HG02678 (cell line): ENCODE measurements around the gene HOXA1.
A peak's percentile ranks its signal among the peaks of the same experiment; 100 is the strongest.

Experiments
- ATAC-seq: cut with Tn5 transposase; IDR thresholded peaks from one replicate; pipeline ENCODE4 v1.9.1; 2021; ENCODE audit warnings: mild to moderate bottlenecking, moderate library complexity; ENCODE audit not compliant: unreplicated experiment

HOXA1 gene

GRCh38 chr7:27095897-27096767 lies at the start of gene HOXA1:
Gene HOXA1, minus strand, starts transcription at chr7:27096000. Its CDS starts 88 bp downstream, at chr7:27095912.
- ATAC-seq = peak; percentile 84

DNA sequence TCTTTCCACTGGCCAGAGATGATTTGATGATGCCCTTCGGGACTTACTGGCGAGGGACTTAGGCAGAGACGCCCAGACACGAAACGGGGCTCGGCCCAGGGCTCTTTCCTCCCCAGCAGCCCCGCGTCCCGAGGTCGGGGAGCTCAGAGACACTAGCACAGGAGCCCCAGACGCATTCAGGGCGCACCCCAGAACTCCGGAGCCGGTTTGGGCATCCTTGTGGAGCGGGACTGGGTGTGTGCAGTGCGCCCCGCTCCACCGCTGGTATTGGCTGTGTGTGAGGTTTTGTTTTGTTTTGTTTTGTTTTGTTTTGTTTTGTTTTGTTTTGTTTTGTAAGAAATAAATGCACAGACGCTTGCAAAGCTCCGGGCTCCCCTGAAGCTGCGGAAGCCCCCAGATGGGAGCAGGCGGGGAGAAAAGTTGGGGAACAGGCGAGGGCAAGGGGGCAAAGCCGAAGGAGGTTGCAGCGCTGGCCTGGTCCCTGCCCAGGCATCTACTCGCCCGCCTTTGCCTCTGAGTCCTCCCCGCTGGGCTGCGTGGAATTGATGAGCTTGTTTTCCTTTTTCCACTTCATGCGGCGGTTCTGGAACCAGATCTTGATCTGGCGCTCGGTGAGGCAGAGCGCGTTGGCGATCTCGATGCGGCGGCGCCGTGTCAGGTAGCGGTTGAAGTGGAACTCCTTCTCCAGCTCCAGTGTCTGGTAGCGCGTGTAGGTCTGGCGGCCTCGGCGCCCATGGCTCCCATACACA lies 49.5 kb upstream of the HOXA1 start:
- no peak for ATAC-seq

DNA sequence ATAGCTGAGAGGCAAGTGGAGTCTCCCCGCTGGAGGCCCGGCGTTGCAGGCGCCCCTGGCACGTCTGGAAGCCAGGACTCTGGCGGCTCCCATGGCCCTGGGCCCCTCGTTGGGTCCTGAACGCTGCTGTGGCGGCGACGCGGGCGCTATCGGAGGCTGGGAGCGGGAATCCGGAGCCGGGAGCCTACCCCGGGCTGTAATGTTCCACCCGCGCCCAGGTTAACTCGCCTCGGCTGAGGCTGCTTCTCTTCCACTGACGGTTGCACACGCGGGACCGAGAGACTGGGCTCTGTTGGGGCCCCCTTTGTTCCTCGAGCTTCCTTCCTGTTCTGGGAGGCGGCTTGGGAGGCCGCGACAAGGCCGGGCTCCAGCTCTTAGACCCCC lies 49.0 kb upstream of the HOXA1 start:
- no peak for ATAC-seq

- no peak for ATAC-seq
These were observed 48.4 kb upstream of the HOXA1 start for GRCh38 chr7:27143950-27144780.

- no peak for ATAC-seq
These were observed 47.5 kb upstream of the HOXA1 start, which contains the start of gene HOXA5 for GRCh38 chr7:27143023-27143949. Gene HOXA5, minus strand, starts transcription at chr7:27143681. Its CDS starts 74 bp downstream, at chr7:27143607.

- ATAC-seq = no peak
These were observed 46.8 kb upstream of the HOXA1 start for GRCh38 chr7:27142580-27143022.

GRCh38 chr7:27141923-27142579 lies 46.3 kb upstream of the HOXA1 start:
- ATAC-seq = no peak

DNA sequence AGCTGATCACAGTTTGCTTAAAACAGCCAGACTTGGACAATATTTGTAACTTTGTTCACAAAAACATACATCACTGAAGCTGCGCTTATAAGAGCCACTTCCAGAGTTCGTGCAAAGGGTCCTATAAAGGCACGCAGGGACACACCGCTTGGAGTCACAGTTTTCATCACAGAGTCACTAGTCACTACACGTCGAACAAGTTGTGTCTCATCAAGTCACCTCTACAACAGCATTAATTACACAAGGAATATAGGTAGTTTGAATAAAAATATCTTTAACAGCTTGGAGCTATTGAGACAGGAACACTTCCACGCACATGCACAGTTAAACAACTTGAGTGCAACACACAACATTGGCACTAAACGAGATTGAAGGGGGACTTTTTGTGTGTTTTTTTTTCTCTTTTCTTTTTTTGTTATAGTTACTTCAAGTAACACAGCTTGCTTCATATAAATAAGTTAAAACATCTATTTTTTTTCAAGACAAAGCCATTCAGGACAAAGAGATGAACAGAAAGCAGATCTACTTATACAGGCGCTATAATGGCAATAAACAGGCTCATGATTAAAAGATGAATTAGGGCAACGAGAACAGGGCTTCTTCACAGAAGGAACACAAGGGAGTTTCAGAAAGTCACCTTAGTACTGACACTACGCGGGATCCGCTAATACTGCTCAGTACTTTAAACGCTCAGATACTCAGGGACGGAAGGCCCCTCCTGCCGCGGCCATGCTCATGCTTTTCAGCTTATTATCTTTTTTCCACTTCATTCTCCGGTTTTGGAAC lies 45.5 kb upstream of the HOXA1 start:
- no peak for ATAC-seq

- no peak for ATAC-seq
These were observed 44.5 kb upstream of the HOXA1 start for GRCh38 chr7:27140126-27140857.

DNA sequence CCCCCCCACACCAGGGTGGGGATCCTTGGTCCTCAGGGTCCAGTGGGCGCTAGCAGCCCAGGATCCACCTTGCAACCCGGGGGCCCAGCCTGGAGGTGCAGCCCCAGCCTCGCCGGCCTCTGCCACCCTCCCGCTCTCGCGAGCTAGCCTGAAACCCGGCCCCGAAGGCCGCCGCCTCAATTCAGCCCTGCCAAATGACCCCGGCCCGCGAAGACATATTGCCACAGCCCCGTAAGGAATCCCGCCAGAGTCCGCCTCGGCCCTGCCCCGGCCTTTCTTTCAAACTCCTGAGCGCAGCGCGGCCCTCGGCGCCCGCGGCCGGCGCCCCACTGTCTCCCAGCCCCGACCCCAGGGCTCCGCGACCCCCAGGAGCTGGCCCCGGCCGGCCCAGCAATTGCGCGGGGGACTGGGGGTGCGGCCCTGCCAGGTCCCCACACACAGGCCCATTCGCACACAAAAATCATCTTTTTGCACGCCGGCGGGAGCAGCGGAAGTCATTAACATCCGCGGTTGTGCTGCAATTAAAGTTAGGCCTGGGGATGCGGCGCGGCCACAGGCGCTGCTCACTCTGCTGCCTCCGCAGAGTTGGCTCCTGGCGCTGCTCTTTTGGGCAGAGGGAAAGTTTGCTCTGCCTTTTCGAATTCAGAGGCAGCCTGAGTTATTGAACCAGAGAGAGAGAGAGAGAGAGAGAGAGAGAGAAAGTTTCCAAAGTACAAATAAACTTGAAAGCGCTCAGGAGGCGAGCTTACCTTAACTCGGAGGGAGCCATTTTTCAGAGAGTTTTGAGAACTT lies 43.7 kb upstream of the HOXA1 start:
- ATAC-seq = no peak

- ATAC-seq = no peak
These were observed 43.2 kb upstream of the HOXA1 start for GRCh38 chr7:27138985-27139333.

DNA sequence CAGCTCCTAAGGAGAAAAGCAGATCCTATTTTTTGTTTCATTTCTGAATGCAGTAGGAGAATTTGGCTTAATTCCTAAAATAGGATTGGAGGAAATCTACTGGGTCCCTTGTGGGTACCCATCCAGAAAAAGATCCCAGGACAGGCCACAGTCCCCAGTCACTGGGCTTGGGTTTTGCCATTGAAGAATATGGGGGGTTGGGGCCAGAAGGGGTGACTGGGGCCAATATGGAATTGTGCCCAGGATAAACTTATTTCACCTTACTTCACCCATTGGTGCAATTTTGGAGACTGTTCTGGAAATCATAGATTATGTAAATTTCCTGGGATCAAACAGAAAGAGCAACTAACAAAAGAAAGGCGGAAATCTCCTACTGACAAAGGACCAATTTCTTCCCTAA lies 42.7 kb upstream of the HOXA1 start:
- ATAC-seq = no peak

- ATAC-seq = no peak
These were observed 42.0 kb upstream of the HOXA1 start for GRCh38 chr7:27137640-27138315.

- ATAC-seq = no peak
These were observed 38.6 kb upstream of the HOXA1 start for GRCh38 chr7:27134392-27134791.

DNA sequence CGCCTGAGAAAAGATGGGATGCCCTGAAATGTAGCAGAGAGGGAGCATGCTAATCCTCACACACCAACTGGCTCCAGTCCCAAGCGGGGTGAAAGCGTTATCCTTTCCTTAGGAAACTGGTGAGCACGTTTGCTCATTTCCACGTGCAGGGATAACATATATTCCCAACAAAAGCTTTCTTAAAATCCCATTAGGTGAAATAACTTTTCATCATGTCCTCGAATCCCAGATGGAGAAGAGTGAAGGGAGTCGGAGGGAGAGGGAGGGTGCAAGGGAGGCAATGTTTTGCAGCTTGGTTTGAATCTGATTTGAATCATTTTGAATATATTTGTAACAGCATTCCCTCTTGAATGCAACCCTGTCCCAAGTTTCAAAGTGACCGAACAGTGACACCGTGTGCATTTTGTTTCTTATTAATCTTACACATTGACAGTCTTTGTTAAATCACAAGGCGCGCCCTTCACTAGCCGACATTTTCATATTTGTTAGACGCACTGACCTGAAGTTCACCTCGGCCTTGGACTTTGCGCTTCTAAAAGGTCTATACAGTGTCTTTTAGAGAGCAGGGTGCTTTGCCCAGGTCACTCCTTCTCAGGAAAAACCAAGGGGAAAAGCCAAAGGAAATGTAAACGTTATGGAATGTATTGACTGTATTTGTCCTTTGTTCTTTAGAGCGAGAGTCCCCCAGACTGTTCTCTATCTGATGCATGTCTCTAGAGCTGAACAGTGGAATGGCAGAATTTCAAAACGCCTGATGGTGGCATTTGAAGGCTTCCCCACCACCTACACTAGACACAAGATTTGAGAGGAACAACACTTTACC lies 37.8 kb upstream of the HOXA1 start:
- ATAC-seq = no peak

DNA sequence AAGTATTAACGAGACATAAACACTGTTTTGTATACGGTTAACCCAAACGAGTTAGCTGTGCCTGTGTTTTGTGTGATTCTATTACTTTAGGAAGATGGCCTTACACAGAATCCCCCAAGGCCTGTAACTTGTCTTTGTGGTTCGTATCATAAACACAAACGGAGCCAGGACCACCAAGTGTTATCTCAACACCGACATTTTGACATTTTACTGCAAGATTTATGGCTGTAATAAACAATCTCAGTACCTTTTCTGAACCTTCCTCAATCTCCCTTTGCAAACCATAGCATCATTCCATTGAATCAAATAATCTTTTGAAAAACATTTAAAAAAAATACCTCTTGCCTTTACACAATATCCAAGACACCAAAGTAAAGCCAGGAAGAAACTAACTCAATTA lies 37.2 kb upstream of the HOXA1 start:
- no peak for ATAC-seq
